ENCODE data around the gene PXDN. TPM values are rescaled to one million over a fixed set of nuclear protein-coding genes. Genes with fewer than 3 reads are reported as not detected.

The PXDN gene
- total RNA-seq, 4 donors from 2014 or later = 26.6 to 254 (median 59.8) TPM

DNA sequence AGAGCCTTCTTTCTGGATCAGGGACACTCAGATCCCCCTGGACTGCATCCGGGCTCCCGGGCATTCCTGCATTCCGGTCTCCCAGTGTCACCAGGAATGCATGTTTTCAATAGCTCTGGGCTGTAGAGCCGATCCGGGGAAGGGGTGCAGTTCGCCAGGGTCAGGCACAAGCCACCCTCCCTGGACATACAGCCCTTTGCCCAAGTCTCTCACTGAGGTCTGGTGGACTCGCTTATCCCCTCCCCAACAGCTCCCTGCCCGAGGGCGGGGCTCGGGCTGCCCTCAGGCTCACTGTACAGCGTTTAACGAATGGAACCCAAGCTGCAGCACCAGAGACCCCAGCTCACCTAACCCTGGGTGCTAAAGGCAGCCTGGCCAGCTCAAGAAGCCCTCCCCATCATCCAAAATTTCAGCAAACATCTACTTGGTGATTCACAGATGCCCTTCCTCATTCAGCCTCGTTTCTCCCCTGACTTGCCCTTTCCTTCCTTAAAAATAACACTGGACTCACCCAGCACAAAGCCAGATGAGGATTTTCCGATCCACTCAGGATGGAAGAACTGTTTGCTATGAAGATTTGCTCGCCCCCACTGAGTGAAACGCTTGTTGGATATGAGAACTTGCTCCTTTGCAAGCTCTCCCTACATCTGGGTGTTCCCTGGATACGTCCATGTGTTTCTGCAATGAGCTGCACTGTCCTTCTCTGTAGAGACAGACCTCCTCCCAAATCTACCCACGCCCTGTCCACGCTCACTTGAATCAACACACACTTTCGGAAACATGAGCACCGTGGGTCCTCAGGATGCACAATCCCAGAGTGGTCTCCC, 58.1 kb downstream of the PXDN start:
- no peak overlapping the region for H3K4me3 ChIP-seq
- no peaks in the 10 kb centered on the region for H3K27me3 ChIP-seq
- no peak for DNase-seq
- H3K27ac ChIP-seq = no peak overlapping the region
- TF ChIP-seq, protein P1, sequence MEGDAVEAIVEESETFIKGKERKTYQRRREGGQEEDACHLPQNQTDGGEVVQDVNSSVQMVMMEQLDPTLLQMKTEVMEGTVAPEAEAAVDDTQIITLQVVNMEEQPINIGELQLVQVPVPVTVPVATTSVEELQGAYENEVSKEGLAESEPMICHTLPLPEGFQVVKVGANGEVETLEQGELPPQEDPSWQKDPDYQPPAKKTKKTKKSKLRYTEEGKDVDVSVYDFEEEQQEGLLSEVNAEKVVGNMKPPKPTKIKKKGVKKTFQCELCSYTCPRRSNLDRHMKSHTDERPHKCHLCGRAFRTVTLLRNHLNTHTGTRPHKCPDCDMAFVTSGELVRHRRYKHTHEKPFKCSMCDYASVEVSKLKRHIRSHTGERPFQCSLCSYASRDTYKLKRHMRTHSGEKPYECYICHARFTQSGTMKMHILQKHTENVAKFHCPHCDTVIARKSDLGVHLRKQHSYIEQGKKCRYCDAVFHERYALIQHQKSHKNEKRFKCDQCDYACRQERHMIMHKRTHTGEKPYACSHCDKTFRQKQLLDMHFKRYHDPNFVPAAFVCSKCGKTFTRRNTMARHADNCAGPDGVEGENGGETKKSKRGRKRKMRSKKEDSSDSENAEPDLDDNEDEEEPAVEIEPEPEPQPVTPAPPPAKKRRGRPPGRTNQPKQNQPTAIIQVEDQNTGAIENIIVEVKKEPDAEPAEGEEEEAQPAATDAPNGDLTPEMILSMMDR (IDR thresholded peaks at IDR 0.05) = no peak
- TF ChIP-seq POLR2A (IDR thresholded peaks at IDR 0.05) = no peak
- H3K36me3 ChIP-seq = no peaks in the 10 kb centered on the region
- H3K4me1 ChIP-seq = no peaks in the 10 kb centered on the region
- no peaks in the 10 kb centered on the region for H3K9me3 ChIP-seq
- intact Hi-C loops (cut with DNase I; ENCODE audit: low total_unique reads) = no loop called here

DNA sequence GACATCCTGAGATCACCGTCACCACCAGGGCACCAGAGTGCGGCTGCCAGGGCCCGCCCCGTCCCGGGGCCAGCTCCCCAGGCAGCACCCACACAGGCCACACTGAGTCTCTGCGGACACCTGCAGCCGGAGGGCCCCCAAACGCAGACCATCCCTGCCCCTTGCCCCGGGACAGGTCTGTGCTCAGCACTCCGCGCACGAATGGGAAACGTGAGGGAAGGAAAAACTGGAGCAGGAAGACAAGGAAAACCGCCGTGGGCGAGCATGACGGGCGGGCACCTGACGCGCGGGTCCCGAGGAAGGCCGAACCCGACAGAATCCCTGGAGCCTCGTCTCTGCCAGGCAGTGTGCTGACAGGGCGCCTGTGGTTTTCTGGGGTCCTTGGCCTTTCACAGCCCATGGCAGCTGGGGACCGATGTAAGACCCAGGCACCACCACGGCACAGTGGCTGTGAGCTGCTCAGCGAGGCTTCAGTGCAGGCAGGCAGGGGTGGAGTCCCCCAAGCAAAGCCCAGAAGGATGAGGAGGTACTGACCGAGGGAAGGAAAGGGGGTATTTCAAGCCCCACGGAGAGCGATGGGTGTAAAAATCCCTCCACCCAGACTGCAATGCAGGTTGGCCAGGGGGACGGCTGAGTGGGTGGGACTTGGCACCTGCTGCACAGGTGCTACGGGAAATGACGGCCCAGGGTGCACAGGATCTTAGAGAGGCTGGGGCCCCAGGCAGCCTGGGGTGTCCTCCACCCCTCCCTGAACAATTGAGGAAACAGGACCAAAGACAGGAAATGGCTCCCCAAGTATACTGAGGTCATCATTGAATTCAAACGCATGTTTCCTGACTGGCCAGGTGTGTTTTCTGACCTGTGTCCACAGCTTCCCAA, 59.0 kb downstream of the PXDN start:
- no peak for TF ChIP-seq POLR2A (IDR thresholded peaks at IDR 0.05)
- TF ChIP-seq, protein P1 (IDR thresholded peaks at IDR 0.05) = no peak
- no peaks in the 10 kb centered on the region for H3K27me3 ChIP-seq
- intact Hi-C loops (cut with DNase I; ENCODE audit: low total_unique reads) = no loop called here
- DNase-seq = no peak
- no peaks in the 10 kb centered on the region for H3K36me3 ChIP-seq
- no peaks in the 10 kb centered on the region for H3K4me1 ChIP-seq
- no peaks in the 10 kb centered on the region for H3K9me3 ChIP-seq
- H3K4me3 ChIP-seq = no peak overlapping the region
- H3K27ac ChIP-seq = no peak overlapping the region

DNA sequence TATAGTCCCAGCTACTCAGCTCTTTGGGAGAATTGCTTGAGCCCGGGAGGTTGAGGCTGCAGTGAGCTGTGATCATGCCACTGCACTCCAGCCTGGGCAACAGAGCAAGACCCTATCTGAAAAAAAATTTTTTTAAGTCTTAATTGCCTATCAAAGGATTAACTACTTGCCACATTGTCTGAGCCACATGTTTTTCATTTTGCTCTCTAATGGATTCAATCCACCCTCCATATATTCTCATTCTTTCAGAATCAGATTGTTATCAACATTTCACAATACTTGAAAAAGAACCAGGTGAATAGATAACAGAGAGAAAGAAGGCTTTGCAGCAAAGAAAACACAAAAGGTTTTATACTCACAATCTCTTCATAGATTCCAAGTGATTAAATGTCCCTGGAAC, 61.0 kb downstream of the PXDN start:
- intact Hi-C loops (cut with DNase I; ENCODE audit: low total_unique reads) = no loop called here
- no peaks in the 10 kb centered on the region for H3K4me1 ChIP-seq
- no peak for TF ChIP-seq POLR2A (IDR thresholded peaks at IDR 0.05)
- TF ChIP-seq, protein P1 (IDR thresholded peaks at IDR 0.05) = no peak
- no peaks in the 10 kb centered on the region for H3K36me3 ChIP-seq
- H3K9me3 ChIP-seq = no peaks in the 10 kb centered on the region
- H3K27me3 ChIP-seq = no peaks in the 10 kb centered on the region
- DNase-seq = no peak
- no peak overlapping the region for H3K27ac ChIP-seq
- no peak overlapping the region for H3K4me3 ChIP-seq

DNA sequence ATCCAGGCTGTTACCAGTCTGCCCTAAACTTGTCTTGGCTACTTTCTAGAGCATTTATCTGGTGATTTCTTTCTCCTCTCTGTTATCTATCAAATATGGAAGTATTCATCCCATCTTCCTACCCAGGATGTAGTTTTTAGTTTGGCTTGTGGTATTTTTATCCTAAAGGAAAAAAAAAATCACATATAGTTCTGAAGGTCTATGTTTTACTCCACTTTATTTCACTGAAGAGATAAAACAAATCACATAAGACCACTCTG, 62.2 kb downstream of the PXDN start:
- H3K27ac ChIP-seq = no peak overlapping the region
- no peaks in the 10 kb centered on the region for H3K27me3 ChIP-seq
- intact Hi-C loops (cut with DNase I; ENCODE audit: low total_unique reads) = no loop called here
- no peak for DNase-seq
- H3K4me3 ChIP-seq = no peak overlapping the region
- TF ChIP-seq, protein P1 (IDR thresholded peaks at IDR 0.05) = no peak
- TF ChIP-seq POLR2A (IDR thresholded peaks at IDR 0.05) = no peak
- no peaks in the 10 kb centered on the region for H3K36me3 ChIP-seq
- H3K9me3 ChIP-seq = no peaks in the 10 kb centered on the region
- H3K4me1 ChIP-seq = no peaks in the 10 kb centered on the region
